Upper lobe of left lung (tissue), 4 donors: ENCODE data around the gene AQP2.

Experiments
- POLR2A ChIP-seq, 4 donors: fragments of 450-650 bp; IDR thresholded peaks; one replicate each; pipeline ENCODE4 v1.5.1; 2016 to 2017; ENCODE audit warnings: antibody characterized with exemption in 4 of 4, mild to moderate bottlenecking in 2 of 4
- TF ChIP-seq, protein P1 (sequence below), 6 experiments: fragments of 450-650 bp in 4 of 6; fragments of 200-600 bp in 2 of 6; sonication (generic) in 2 of 6; IDR thresholded peaks; one replicate each; pipeline ENCODE4 v1.5.1; 2016 to 2019; ENCODE audit warnings: antibody characterized with exemption in 6 of 6

DNA sequence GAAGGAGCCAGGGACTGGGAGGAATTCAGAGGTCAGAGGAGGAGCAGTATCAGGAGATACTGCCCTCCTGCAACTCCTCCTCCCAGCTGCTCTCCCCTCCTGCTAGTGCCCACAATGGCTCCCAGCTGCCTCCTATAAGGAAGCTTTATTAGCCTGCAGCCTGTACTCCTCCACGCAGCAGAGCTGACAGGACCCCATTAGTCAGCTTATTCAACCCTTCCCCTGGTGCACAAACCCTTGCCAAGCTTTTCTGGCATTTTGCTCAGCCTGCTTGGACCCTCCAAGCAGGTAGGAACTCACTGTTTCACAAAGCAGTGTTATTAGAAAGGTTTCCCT is 6.9 kb upstream of the AQP2 start:
- TF ChIP-seq, protein P1, sequence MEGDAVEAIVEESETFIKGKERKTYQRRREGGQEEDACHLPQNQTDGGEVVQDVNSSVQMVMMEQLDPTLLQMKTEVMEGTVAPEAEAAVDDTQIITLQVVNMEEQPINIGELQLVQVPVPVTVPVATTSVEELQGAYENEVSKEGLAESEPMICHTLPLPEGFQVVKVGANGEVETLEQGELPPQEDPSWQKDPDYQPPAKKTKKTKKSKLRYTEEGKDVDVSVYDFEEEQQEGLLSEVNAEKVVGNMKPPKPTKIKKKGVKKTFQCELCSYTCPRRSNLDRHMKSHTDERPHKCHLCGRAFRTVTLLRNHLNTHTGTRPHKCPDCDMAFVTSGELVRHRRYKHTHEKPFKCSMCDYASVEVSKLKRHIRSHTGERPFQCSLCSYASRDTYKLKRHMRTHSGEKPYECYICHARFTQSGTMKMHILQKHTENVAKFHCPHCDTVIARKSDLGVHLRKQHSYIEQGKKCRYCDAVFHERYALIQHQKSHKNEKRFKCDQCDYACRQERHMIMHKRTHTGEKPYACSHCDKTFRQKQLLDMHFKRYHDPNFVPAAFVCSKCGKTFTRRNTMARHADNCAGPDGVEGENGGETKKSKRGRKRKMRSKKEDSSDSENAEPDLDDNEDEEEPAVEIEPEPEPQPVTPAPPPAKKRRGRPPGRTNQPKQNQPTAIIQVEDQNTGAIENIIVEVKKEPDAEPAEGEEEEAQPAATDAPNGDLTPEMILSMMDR (IDR thresholded peaks at IDR 0.05) = no peak
- TF ChIP-seq POLR2A (IDR thresholded peaks at IDR 0.05) = no peak
